ENCODE measurements around the gene MCM3AP. TPM values are rescaled to one million over a fixed set of nuclear protein-coding genes. Genes with fewer than 3 reads are reported as not detected.

The MCM3AP gene
- total RNA-seq, 1 experiment from 2014 or later: 88.4 TPM

DNA sequence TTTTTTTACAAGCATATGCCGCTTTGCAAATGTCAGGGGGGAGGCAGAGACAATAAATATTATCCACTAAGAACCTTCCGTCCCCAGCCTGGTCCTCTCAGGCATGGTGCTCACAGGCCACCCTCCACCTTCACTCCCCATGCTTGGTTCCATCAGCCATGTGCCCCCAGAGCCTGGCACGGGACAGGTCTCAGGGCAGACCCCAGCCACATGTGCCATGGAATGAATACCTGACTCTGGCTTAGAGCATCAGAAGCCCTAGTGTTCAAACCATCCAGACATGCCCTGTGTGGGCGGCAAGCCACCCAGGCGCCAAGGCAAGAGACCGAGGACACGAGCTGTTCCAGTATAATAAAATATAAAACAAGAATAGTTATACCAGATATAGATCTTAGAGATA is 62.2 kb downstream of the MCM3AP start (continued):
- TF ChIP-seq EZH2phosphoT487 (IDR thresholded peaks at IDR 0.05; ENCODE audit: borderline replicate concordance): no peak
- TF ChIP-seq CEBPB (IDR thresholded peaks at IDR 0.05; ENCODE audit: low read depth): no peak
- no peak for TF ChIP-seq POLR2AphosphoS5 (IDR thresholded peaks at IDR 0.05; ENCODE audit: low read depth, low read length)
- no peak for TF ChIP-seq RAD21 (IDR thresholded peaks at IDR 0.05; ENCODE audit: low read depth)
- no peak for TF ChIP-seq YY1 (IDR thresholded peaks at IDR 0.05; ENCODE audit: extremely low read depth, insufficient replicate concordance, low read depth, low read length)
- no peak for TF ChIP-seq EZH2 (IDR thresholded peaks at IDR 0.05)
- no peak for TF ChIP-seq CBX3 (IDR thresholded peaks at IDR 0.05; ENCODE audit: low read depth)
- no peak for TF ChIP-seq SRF (IDR thresholded peaks at IDR 0.05; ENCODE audit: low read depth)
- no peak for TF ChIP-seq REST (IDR thresholded peaks at IDR 0.05; ENCODE audit: low read depth)
- TF ChIP-seq ZFX (IDR thresholded peaks at IDR 0.05): no peak
- no peak for TF ChIP-seq FOSL1 (IDR thresholded peaks at IDR 0.05; ENCODE audit: low read depth)

DNA sequence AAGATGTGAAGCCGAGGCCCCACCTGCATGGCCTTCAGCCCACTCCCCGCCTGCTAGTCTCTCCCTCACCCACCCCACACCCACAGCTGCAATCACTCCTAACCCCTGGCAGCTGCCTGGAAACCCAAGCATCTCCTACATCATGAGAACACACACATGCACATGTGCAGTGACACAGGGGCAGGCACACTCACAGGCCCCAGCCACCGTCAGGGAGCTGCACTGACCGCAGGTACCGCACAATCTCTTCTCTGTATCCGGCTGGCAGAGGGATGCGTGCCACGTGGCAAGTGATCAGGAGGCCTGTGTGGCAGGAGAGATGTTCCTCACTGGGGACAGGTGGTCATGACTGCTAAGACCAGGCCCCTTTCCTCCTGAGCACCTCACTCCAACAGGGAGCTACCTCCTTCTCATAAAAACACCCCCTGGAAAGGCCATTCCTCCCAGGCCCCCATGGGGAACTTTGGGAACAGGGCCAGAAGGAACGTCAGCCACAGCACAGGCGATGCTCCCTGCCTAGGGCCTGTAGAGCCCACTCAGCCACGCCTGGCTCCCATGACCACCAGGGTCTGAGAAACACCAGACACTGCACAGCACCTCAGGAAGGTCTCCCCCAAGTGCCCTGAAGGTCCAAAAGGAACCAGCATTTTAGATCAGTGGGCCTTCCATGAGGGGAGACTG is 62.8 kb downstream of the MCM3AP start:
- no TSS peak for BruUV-seq (replicated peaks)
- no peak overlapping the region for H3K4me3 ChIP-seq (replicated peaks in 1 of 2; ENCODE audit: low read depth in 1 of 2, low read length in 2 of 2)
- H4K20me1 ChIP-seq (ENCODE audit: insufficient read depth): no peaks in the 10 kb centered on the region
- ATAC-seq: no peak
- ChIA-PET CTCF (no interaction called here), RAD21 (ENCODE audit: low non-redundant PET in 1 of 2, low total read pairs in 2 of 2, uncharacterized antibody in 2 of 2, unreplicated experiment in 2 of 2) (no interaction called here), POLR2A (interaction anchor here (0.7 kb wide), 1 partner anchor 12 kb away, joined by 3 read pairs; no protein-coding TSS in a partner anchor)
- peaks cover 4 to 6% of the 10 kb centered on the region in 2 experiments; a peak in 3 of 4 replicates for H3K4me1 ChIP-seq (ENCODE audit: control insufficient read depth in 1 of 2, insufficient read depth in 2 of 2, low read length in 2 of 2)
- no peaks in the 10 kb centered on the region for H3K27me3 ChIP-seq (ENCODE audit: insufficient read depth, low read length)
- H3K27ac ChIP-seq (ENCODE audit: low read depth, low read length): no peak overlapping the region
- H3K4me2 ChIP-seq (ENCODE audit: low read length): no peak overlapping the region
- no peak overlapping the region for H2AFZ ChIP-seq (ENCODE audit: low read depth, low read length, poor library complexity, severe bottlenecking)
- H3K9me3 ChIP-seq (ENCODE audit: control insufficient read depth in 1 of 2, insufficient read depth in 1 of 2, low read depth in 1 of 2, low read length in 2 of 2): no peaks in the 10 kb centered on the region; a peak in 1 of 4 replicates
- H3K9me2 ChIP-seq (ENCODE audit: insufficient read depth): no peaks in the 10 kb centered on the region
- no peak for DNase-seq (ENCODE audit: low read depth, low spot score)
- H3K36me3 ChIP-seq (ENCODE audit: control insufficient read depth in 1 of 2, insufficient read depth in 2 of 2, low read length in 2 of 2): no peaks in the 10 kb centered on the region
- no peaks in the 10 kb centered on the region for H3K79me2 ChIP-seq (ENCODE audit: insufficient read depth, low read length)
- intact Hi-C loops (cut with micrococcal nuclease): no loop called here
- no peak overlapping the region for H3K9ac ChIP-seq (ENCODE audit: low read length)
- TF ChIP-seq ZNF274 (IDR thresholded peaks at IDR 0.05; ENCODE audit: low read depth, low read length) (no peak), POLR2A (IDR thresholded peaks at IDR 0.05; ENCODE audit: borderline replicate concordance, extremely low read depth, insufficient read depth, insufficient read length) (no peak), TCF7L2 (IDR thresholded peaks at IDR 0.05; ENCODE audit: borderline replicate concordance, extremely low read depth, insufficient read depth, insufficient read length) (no peak)
